ENCODE data around the gene DPH6.

Gene DPH6

GRCh38 chr15:35321926-35322325 lies 224.0 kb downstream of the DPH6 start:
- DNase-seq, result no peak

GRCh38 chr15:35320911-35321310 lies 225.1 kb downstream of the DPH6 start:
- no peak for DNase-seq

All from CD4-positive, alpha-beta T cell treated with Interleukin-4 for 1 hour (primary cell).